OCI-LY3 (cell line): ENCODE data around the gene PNLDC1.
"Not testable (repeated sequence)": the region's sequence is repeated elsewhere in the genome, so short reads cannot be mapped to it uniquely, and the experiment has no call there.

Experiments
- H2AFZ ChIP-seq: fragments of 200-600, 300-600 bp; shearing (Covaris generic); 2 replicates; pipeline ENCODE4 v1.6.0; 2014; ENCODE audit warnings: antibody characterized with exemption, low read depth, low read length
- H3K27ac ChIP-seq: fragments of 200-600, 300-600 bp; sonication (generic); 2 replicates; pipeline ENCODE4 v1.5.1; 2014; ENCODE audit warnings: mild to moderate bottlenecking, low read length, moderate library complexity, mixed read lengths
- H3K27me3 ChIP-seq: fragments of 200-600, 300-600 bp; sonication (generic); 2 replicates; pipeline ENCODE4 v1.6.1; 2014; ENCODE audit warnings: low read depth, low read length, mixed read lengths
- H3K36me3 ChIP-seq: fragments of 200-600, 300-600 bp; sonication (generic); replicated peaks from 2 replicates; pipeline ENCODE3; 2014; ENCODE audit warnings: low read depth, low read length, mixed read lengths
- H3K4me1 ChIP-seq: fragments of 300-600, 200-600 bp; sonication (generic); 2 replicates; pipeline ENCODE4 v1.6.1; 2014; ENCODE audit warnings: low read length, mixed read lengths
- H3K4me2 ChIP-seq: fragments of 200-600, 300-600 bp; sonication (generic); 2 replicates; pipeline ENCODE4 v1.6.1; 2014; ENCODE audit warnings: low read length, mixed read lengths
- H3K4me3 ChIP-seq: fragments of 300-600, 200-600 bp; sonication (generic); 2 replicates; pipeline ENCODE4 v1.5.1; 2014; ENCODE audit warnings: antibody characterized with exemption, mild to moderate bottlenecking, low read length, moderate library complexity
- H3K79me2 ChIP-seq: fragments of 300-600, 200-600 bp; shearing (Covaris generic); 2 replicates; pipeline ENCODE4 v1.6.1; 2014; ENCODE audit warnings: mild to moderate bottlenecking, low read length, mixed read lengths
- H3K9ac ChIP-seq: fragments of 300-600, 200-600 bp; shearing (Covaris generic); 2 replicates; pipeline ENCODE4 v1.6.0; 2014; ENCODE audit warnings: mild to moderate bottlenecking, low read length, moderate library complexity
- H3K9me3 ChIP-seq: fragments of 200-600, 300-600 bp; shearing (Covaris generic); 2 replicates; pipeline ENCODE4 v1.6.1; 2014; ENCODE audit warnings: low read length, mixed read lengths; ENCODE audit not compliant: insufficient read depth
- H4K20me1 ChIP-seq: fragments of 200-600, 300-600 bp; sonication (generic); 2 replicates; pipeline ENCODE4 v1.6.1; 2016; ENCODE audit warnings: low read length, mixed read lengths; ENCODE audit not compliant: insufficient read depth
- EZH2phosphoT487 ChIP-seq: fragments of 200-600 bp; shearing (Covaris generic); IDR thresholded peaks from 2 replicates; pipeline ENCODE4 v1.6.1; 2018; ENCODE audit warnings: antibody characterized with exemption, mixed run types, low read depth
- TF ChIP-seq, protein P1 (sequence below): fragments of 200-600, 300-600 bp; sonication (generic); IDR thresholded peaks from 2 replicates; pipeline ENCODE4 v1.5.1; 2014; ENCODE audit warnings: antibody characterized with exemption, low read length, low read depth

PNLDC1 gene

DNA sequence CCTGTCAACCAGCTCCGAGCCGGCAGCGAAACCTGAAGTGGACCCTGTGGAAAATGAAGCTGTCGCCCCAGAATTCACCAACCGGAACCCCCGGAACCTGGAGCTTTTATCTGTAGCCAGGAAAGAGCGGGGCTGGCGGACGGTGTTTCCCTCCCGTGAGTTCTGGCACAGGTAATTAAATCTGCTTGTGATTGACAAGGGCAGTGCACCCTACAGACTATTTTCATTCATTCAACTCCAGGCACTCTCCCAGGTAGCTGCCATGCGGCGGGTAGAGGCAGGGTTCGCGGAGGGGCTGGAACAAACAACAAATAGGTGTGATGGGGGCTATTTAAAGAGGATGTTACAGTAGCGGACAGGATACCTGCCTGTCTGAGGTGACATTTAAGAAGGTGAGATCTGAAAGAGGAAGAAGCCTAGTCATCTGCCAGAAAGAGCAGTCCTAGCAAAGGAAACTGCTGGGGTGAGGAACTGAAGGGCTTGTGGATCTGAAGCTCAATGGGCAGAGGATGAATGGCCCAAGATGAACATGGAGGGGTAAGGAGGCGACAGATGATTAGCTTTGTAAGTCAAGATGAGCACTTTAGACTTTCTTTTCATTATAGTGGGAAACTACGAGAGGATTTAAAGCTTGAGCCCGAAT, 9.0 kb upstream of the PNLDC1 start:
- no peaks in the 10 kb centered on the region for H3K27me3 ChIP-seq
- H4K20me1 ChIP-seq, result peaks cover 9% of the 10 kb centered on the region
- H3K79me2 ChIP-seq, result peaks cover 70% of the 10 kb centered on the region
- H3K4me1 ChIP-seq, result peaks cover 21% of the 10 kb centered on the region
- H3K9ac ChIP-seq, result peak overlapping the region; percentile 70
- H2AFZ ChIP-seq, result no peak overlapping the region
- TF ChIP-seq, protein P1, sequence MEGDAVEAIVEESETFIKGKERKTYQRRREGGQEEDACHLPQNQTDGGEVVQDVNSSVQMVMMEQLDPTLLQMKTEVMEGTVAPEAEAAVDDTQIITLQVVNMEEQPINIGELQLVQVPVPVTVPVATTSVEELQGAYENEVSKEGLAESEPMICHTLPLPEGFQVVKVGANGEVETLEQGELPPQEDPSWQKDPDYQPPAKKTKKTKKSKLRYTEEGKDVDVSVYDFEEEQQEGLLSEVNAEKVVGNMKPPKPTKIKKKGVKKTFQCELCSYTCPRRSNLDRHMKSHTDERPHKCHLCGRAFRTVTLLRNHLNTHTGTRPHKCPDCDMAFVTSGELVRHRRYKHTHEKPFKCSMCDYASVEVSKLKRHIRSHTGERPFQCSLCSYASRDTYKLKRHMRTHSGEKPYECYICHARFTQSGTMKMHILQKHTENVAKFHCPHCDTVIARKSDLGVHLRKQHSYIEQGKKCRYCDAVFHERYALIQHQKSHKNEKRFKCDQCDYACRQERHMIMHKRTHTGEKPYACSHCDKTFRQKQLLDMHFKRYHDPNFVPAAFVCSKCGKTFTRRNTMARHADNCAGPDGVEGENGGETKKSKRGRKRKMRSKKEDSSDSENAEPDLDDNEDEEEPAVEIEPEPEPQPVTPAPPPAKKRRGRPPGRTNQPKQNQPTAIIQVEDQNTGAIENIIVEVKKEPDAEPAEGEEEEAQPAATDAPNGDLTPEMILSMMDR, result no peak
- TF ChIP-seq EZH2phosphoT487, result no peak
- peak overlapping the region; percentile 94 for H3K4me3 ChIP-seq
- peak overlapping the region; percentile 57 for H3K27ac ChIP-seq
- H3K36me3 ChIP-seq, result peaks cover 31% of the 10 kb centered on the region
- H3K9me3 ChIP-seq, result no peaks in the 10 kb centered on the region
- H3K4me2 ChIP-seq, result peak overlapping the region; percentile 67

- H2AFZ ChIP-seq, H3K4me3 ChIP-seq, H4K20me1 ChIP-seq, H3K4me2 ChIP-seq, H3K9me3 ChIP-seq, H3K27ac ChIP-seq, H3K9ac ChIP-seq, H3K27me3 ChIP-seq: not testable (repeated sequence)
- Histone ChIP-seq H3K36me3 (peaks cover 31% of the 10 kb centered on the region), H3K4me1 (peaks cover 12% of the 10 kb centered on the region), H3K79me2 (peaks cover 35% of the 10 kb centered on the region)
Measured at GRCh38 chr6:159794976-159795375, 5.1 kb upstream of the PNLDC1 start.

- Histone ChIP-seq H3K27me3 (no peaks in the 10 kb centered on the region), H3K36me3 (peaks cover 24% of the 10 kb centered on the region), H4K20me1 (no peaks in the 10 kb centered on the region), H3K4me2 (no peak overlapping the region), H3K79me2 (peaks cover 13% of the 10 kb centered on the region), H3K9me3 (no peaks in the 10 kb centered on the region), H3K27ac (no peak overlapping the region), H2AFZ (no peak overlapping the region), H3K4me3 (no peak overlapping the region), H3K4me1 (no peaks in the 10 kb centered on the region), H3K9ac (no peak overlapping the region)
- no peak for TF ChIP-seq EZH2phosphoT487
- TF ChIP-seq, protein P1, result no peak
Measured at GRCh38 chr6:159797554-159797953, 2.5 kb upstream of the PNLDC1 start.

DNA sequence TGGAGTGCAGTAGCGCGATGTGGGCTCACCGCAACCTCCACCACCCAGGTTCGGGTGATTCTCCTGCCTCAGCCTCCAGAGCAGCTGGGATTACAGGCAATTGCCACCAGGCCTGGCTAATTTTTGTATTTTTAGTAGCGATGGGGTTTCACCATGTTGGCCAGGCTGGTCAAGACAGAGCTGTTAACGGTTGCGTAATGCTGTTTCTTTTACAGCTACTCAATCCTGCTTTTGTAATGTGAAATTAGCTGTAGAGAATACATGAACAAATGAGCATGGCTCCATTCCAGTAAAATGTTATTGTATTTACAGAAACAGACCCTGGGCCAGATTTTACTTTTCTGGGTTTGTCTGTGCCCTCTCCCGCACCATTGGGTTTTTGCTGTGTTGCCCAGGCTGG, 1.9 kb downstream of the PNLDC1 start:
- H4K20me1 ChIP-seq, result no peaks in the 10 kb centered on the region
- H3K79me2 ChIP-seq, result no peaks in the 10 kb centered on the region
- no peak overlapping the region for H2AFZ ChIP-seq
- peaks cover 13% of the 10 kb centered on the region for H3K36me3 ChIP-seq
- no peaks in the 10 kb centered on the region for H3K27me3 ChIP-seq
- H3K27ac ChIP-seq, result no peak overlapping the region
- no peak overlapping the region for H3K4me2 ChIP-seq
- no peak overlapping the region for H3K4me3 ChIP-seq
- H3K4me1 ChIP-seq, result no peaks in the 10 kb centered on the region
- TF ChIP-seq, protein P1, result no peak
- no peak for TF ChIP-seq EZH2phosphoT487
- no peak overlapping the region for H3K9ac ChIP-seq
- H3K9me3 ChIP-seq, result no peaks in the 10 kb centered on the region
